ENCODE measurements around the gene A3GALT2. TPM values are rescaled to one million over a fixed set of nuclear protein-coding genes. Genes with fewer than 3 reads are reported as not detected.

Gene A3GALT2
- total RNA-seq, 4 donors from 2014 or later, result 0.58 TPM; not detected in 3

GRCh38 chr1:33276573-33277298 lies 44.2 kb downstream of the A3GALT2 start:
- Histone ChIP-seq H3K36me3 (no peaks in the 10 kb centered on the region), H3K4me1 (no peaks in the 10 kb centered on the region), H3K27ac (no peak overlapping the region), H3K4me3 (no peak overlapping the region), H3K27me3 (no peaks in the 10 kb centered on the region), H3K9me3 (no peaks in the 10 kb centered on the region)
- intact Hi-C loops (cut with DNase I; ENCODE audit: low total_unique reads), result no loop called here
- TF ChIP-seq POLR2A (IDR thresholded peaks at IDR 0.05) (no peak), CTCF (IDR thresholded peaks at IDR 0.05) (no peak)
- DNase-seq, result no peak

- Histone ChIP-seq H3K27me3 (no peaks in the 10 kb centered on the region), H3K9me3 (no peaks in the 10 kb centered on the region), H3K4me1 (no peaks in the 10 kb centered on the region), H3K36me3 (no peaks in the 10 kb centered on the region), H3K4me3 (no peak overlapping the region), H3K27ac (no peak overlapping the region)
- no peak for TF ChIP-seq POLR2A (IDR thresholded peaks at IDR 0.05)
- TF ChIP-seq CTCF (IDR thresholded peaks at IDR 0.05), result no peak
- intact Hi-C loops (cut with DNase I; ENCODE audit: low total_unique reads), result no loop called here
- no peak for DNase-seq
Observed at GRCh38 chr1:33275706-33276572, 45.0 kb downstream of the A3GALT2 start.

- H3K4me1 ChIP-seq, result no peaks in the 10 kb centered on the region
- H3K27ac ChIP-seq, result no peak overlapping the region
- DNase-seq, result no peak
- no peaks in the 10 kb centered on the region for H3K36me3 ChIP-seq
- TF ChIP-seq CTCF (IDR thresholded peaks at IDR 0.05) (no peak), POLR2A (IDR thresholded peaks at IDR 0.05) (no peak)
- no peak overlapping the region for H3K4me3 ChIP-seq
- H3K27me3 ChIP-seq, result no peaks in the 10 kb centered on the region
- intact Hi-C loops (cut with DNase I; ENCODE audit: low total_unique reads), result no loop called here
- no peaks in the 10 kb centered on the region for H3K9me3 ChIP-seq
Observed at GRCh38 chr1:33275195-33275594, 45.7 kb downstream of the A3GALT2 start.

GRCh38 chr1:33274446-33274845 lies 46.5 kb downstream of the A3GALT2 start:
- H3K4me3 ChIP-seq, result no peak overlapping the region
- no peak for TF ChIP-seq POLR2A (IDR thresholded peaks at IDR 0.05)
- no peak for TF ChIP-seq CTCF (IDR thresholded peaks at IDR 0.05)
- intact Hi-C loops (cut with DNase I; ENCODE audit: low total_unique reads), result no loop called here
- no peak overlapping the region for H3K27ac ChIP-seq
- H3K9me3 ChIP-seq, result no peaks in the 10 kb centered on the region
- no peaks in the 10 kb centered on the region for H3K27me3 ChIP-seq
- no peak for DNase-seq
- H3K4me1 ChIP-seq, result no peaks in the 10 kb centered on the region
- no peaks in the 10 kb centered on the region for H3K36me3 ChIP-seq

- no peaks in the 10 kb centered on the region for H3K9me3 ChIP-seq
- H3K4me3 ChIP-seq, result no peak overlapping the region
- H3K27ac ChIP-seq, result no peak overlapping the region
- H3K4me1 ChIP-seq, result no peaks in the 10 kb centered on the region
- H3K27me3 ChIP-seq, result no peaks in the 10 kb centered on the region
- no peak for DNase-seq
- intact Hi-C loops (cut with DNase I; ENCODE audit: low total_unique reads), result no loop called here
- TF ChIP-seq POLR2A (IDR thresholded peaks at IDR 0.05), result no peak
- no peak for TF ChIP-seq CTCF (IDR thresholded peaks at IDR 0.05)
- H3K36me3 ChIP-seq, result no peaks in the 10 kb centered on the region
Observed at GRCh38 chr1:33273961-33274371, 46.9 kb downstream of the A3GALT2 start.

Measured in uterus (tissue), 4 donors.